ENCODE results near the gene DVL2. TPM values are rescaled to one million over a fixed set of nuclear protein-coding genes. Genes with fewer than 3 reads are reported as not detected.

The DVL2 gene
- total and polyA plus RNA-seq, 2 of the 13 experiments (the other 11 are each of a cell fraction or from before 2014, with no cell fraction given) = 5.7 to 38.2 TPM

GRCh38 chr17:7281953-7282751 is 47.8 kb upstream of the DVL2 start (continued):
- TF ChIP-seq TFDP2 (CRISPR knock-in tag; IDR thresholded peaks at IDR 0.05) (0 out of 2 replicates have a peak, but pooled peaks have one; percentile 17), PHF20 (CRISPR knock-in tag; IDR thresholded peaks at IDR 0.05) (no peak), SRSF1 (optimal IDR thresholded peaks at IDR 0.05; ENCODE audit: low read depth, low read length) (no peak), TCF12 (IDR thresholded peaks at IDR 0.05) (no peak), TCF12 (CRISPR knock-in tag; IDR thresholded peaks at IDR 0.05) (no peak), HIC2 (CRISPR knock-in tag; IDR thresholded peaks at IDR 0.05; ENCODE audit: low read depth) (no peak; the same call in 1 of the 2 replicates), ZFP90 (CRISPR knock-in tag; IDR thresholded peaks at IDR 0.05; ENCODE audit: borderline replicate concordance) (0 out of 2 replicates have a peak, but pooled peaks have one; percentile 56), ELK4 (CRISPR knock-in tag; IDR thresholded peaks at IDR 0.05; ENCODE audit: borderline replicate concordance) (no peak), CTCF (CRISPR knock-in tag; IDR thresholded peaks at IDR 0.05) (0 out of 2 replicates have a peak, but pooled peaks have one; percentile 3), FLYWCH1 (CRISPR knock-in tag; IDR thresholded peaks at IDR 0.05) (no peak), ARNTL (CRISPR knock-in tag; IDR thresholded peaks at IDR 0.05) (no peak), ZNF274 (CRISPR knock-in tag; IDR thresholded peaks at IDR 0.05) (no peak), CENPBD1 (CRISPR knock-in tag; IDR thresholded peaks at IDR 0.05; ENCODE audit: borderline replicate concordance, low read depth) (no peak), ZNF256 (CRISPR knock-in tag; conservative IDR thresholded peaks at IDR 0.05) (no peak), ZNF773 (CRISPR knock-in tag; IDR thresholded peaks at IDR 0.05; ENCODE audit: borderline replicate concordance) (no peak), KAT8 (CRISPR knock-in tag; IDR thresholded peaks at IDR 0.05) (no peak), ZXDC (CRISPR knock-in tag; IDR thresholded peaks at IDR 0.05) (no peak), ZNF12 (CRISPR knock-in tag; IDR thresholded peaks at IDR 0.05) (no peak), ZFX (CRISPR knock-in tag; IDR thresholded peaks at IDR 0.05; ENCODE audit: low read depth) (peak; percentile 23; the same call in 1 of the 2 replicates), SIX1 (CRISPR knock-in tag; IDR thresholded peaks at IDR 0.05; ENCODE audit: borderline replicate concordance) (peak; percentile 87; the same call in 1 of the 2 replicates)

All from HepG2 (cell line).